Body of pancreas (tissue), 4 donors: ENCODE results near the gene RTKN2. TPM values are rescaled to one million over a fixed set of nuclear protein-coding genes. Genes with fewer than 3 reads are reported as not detected.

Source experiments
- ATAC-seq: fragments of 150-250 bp; one replicate; pipeline ENCODE4 v1.9.1; 2016
- DNase-seq, 4 donors: peaks; one replicate each; pipeline ENCODE4 v3.0.0-alpha.2; 2019
- H3K27ac ChIP-seq, 4 donors: fragments of 200-600 bp; sonication (generic); 1 replicate in 3 of 4; 2 replicates in 1 of 4; pipeline versions ENCODE4 v1.5.1 to v1.6.1; 2016 to 2019; ENCODE audit warnings: mild to moderate bottlenecking in 1 of 4, mixed read lengths in 1 of 4, moderate library complexity in 1 of 4
- H3K27me3 ChIP-seq, 2 donors: fragments of 200-600 bp; sonication (generic); one replicate each; pipeline ENCODE4 v1.6.0; 2016; ENCODE audit warnings: mild to moderate bottlenecking in 1 of 2
- H3K36me3 ChIP-seq, 2 donors: fragments of 200-600 bp; sonication (generic); replicated peaks in 1 of 2; 2 replicates each; pipeline ENCODE4 v1.5.1; 2016; ENCODE audit warnings: low read depth in 2 of 2; ENCODE audit not compliant: insufficient read depth in 1 of 2
- H3K4me1 ChIP-seq: fragments of 200-600 bp; sonication (generic); one replicate; pipeline ENCODE4 v1.6.0; 2016
- H3K4me3 ChIP-seq, 2 donors: fragments of 200-600 bp; sonication (generic); 1 replicate in 1 of 2; 2 replicates in 1 of 2; pipeline ENCODE4 v1.5.1; 2016 to 2019
- H3K9me3 ChIP-seq, 3 donors: fragments of 200-600 bp; sonication (generic); 1 replicate in 2 of 3; 2 replicates in 1 of 3; pipeline ENCODE4 v1.5.1; 2016
- CTCF ChIP-seq, 7 experiments: fragments of 450-650 bp in 4 of 7; fragments of 200-600 bp in 3 of 7; sonication (generic) in 3 of 7; IDR thresholded peaks; one replicate each; pipeline ENCODE4 v1.5.1; 2016 to 2019; ENCODE audit warnings: antibody characterized with exemption in 7 of 7
- POLR2A ChIP-seq, 3 donors: fragments of 450-650 bp; IDR thresholded peaks; one replicate each; pipeline ENCODE4 v1.6.1; 2016; ENCODE audit warnings: antibody characterized with exemption in 3 of 3, mild to moderate bottlenecking in 2 of 3
- WGBS, 2 donors: methylation state at CpG; one replicate each; pipeline ENCODE4 v1.1.5; 2017; 5-methylcytosine and 5-hydroxymethylcytosine counted together
- intact Hi-C: fragments of 100-400 bp; cut with DNase I; formaldehyde crosslinking; loops from one replicate; pipeline ENCODE4 v1.15.1; 2023
- total RNA-seq, 2 donors: library from RNA; depleted of rRNA; stranded (reverse); fragments of >200 nt; gene quantifications; one replicate each; pipeline ENCODE4 v1.1.0, GENCODE V29; 2016

The RTKN2 gene
- total RNA-seq, 2 donors from 2014 or later, result 0.33 TPM; not detected in 1

GRCh38 chr10:62170732-62171131, 97.9 kb downstream of the RTKN2 start:
- Histone ChIP-seq H3K27me3 (no peaks in the 10 kb centered on the region), H3K4me1 (peaks cover 8% of the 10 kb centered on the region), H3K27ac (no peak overlapping the region), H3K4me3 (no peak overlapping the region), H3K36me3 (no peaks in the 10 kb centered on the region), H3K9me3 (no peaks in the 10 kb centered on the region)
- no peak for ATAC-seq
- DNase-seq, result no peak
- WGBS, 2 donors, result 76 to 94% methylated on average over 1 of the region's 1 CpG
- no peak for TF ChIP-seq CTCF (IDR thresholded peaks at IDR 0.05)
- TF ChIP-seq POLR2A (IDR thresholded peaks at IDR 0.05), result no peak
- intact Hi-C loops, result no loop called here

DNA sequence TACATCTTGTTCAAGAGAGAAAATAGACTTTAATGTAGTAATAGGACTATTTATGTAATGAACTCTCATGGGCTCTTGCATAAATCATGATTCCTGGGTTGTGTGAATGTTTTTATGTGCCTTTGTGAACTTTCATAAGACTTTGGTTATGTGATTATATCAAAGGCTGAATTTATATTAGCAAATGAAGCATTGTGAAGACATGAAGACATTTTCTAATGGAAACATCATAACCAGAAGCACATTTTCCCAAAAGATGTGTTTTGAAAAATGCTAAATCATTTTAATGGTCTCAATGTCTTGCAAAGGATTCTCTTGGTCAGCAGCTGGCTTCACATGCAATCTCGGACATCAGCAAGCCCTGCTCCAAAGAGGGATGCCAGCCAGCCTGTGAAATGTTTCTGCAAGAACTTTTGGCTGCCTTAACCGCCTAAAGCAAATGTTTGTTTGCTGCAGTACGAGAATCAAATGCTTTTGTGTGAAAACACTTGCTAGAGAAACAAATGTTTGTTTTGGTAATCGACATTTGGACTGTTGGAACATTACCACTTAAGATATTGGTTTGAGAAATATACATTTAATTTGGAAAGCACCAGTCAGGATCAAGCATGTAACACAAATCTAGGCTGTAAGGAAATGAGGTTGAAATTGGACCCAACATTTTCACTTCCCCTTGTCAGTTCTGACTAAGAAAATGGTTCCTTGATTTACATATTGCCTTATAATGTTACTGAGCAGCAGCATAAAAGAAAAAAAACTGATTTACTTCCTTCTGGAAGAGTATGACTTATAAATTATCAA, 102.1 kb downstream of the RTKN2 start:
- DNase-seq, result peak in 3 of 4 donors; percentile 4 to 14 (median 11)
- 12 to 15% methylated on average over 4 of the region's 4 CpGs for WGBS, 2 donors

DNA sequence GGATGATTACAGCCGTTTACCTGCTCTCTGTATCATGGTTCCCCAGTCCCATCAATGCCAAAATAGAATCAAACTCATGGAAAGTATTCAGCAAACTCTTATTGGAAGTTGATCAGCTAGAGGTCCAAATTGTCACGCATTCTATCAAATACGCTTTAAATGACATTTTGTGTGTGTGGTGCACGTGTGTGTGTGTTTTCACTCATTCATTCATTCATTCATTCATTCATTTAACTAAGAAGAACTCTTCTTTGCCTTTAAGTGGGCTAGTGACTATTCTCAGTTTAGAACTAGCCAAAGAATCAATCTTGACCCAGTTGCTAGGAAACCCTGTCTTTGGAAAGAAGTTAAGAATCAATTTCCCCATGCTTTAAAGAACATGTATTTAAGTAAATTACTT, 102.8 kb downstream of the RTKN2 start:
- intact Hi-C loops, result no loop called here
- Histone ChIP-seq H3K27me3 (no peaks in the 10 kb centered on the region), H3K4me1 (peaks cover 8% of the 10 kb centered on the region), H3K27ac (no peak overlapping the region), H3K36me3 (no peaks in the 10 kb centered on the region), H3K9me3 (no peaks in the 10 kb centered on the region), H3K4me3 (no peak overlapping the region)
- no peak for TF ChIP-seq CTCF (IDR thresholded peaks at IDR 0.05)
- TF ChIP-seq POLR2A (IDR thresholded peaks at IDR 0.05), result no peak
- ATAC-seq, result no peak
- no peak for DNase-seq
- WGBS, 2 donors, result 80 to 90% methylated on average over 4 of the region's 4 CpGs

More for the DNA sequence above, 102.1 kb downstream of the RTKN2 start:
- ATAC-seq, result no peak
- H3K4me3 ChIP-seq, result no peak overlapping the region
- intact Hi-C loops, result no loop called here
- H3K27ac ChIP-seq, result no peak overlapping the region
- peaks cover 8% of the 10 kb centered on the region for H3K4me1 ChIP-seq
- TF ChIP-seq POLR2A (IDR thresholded peaks at IDR 0.05), result no peak
- no peak for TF ChIP-seq CTCF (IDR thresholded peaks at IDR 0.05)
- H3K36me3 ChIP-seq, result no peaks in the 10 kb centered on the region
- no peaks in the 10 kb centered on the region for H3K27me3 ChIP-seq
- no peaks in the 10 kb centered on the region for H3K9me3 ChIP-seq

- intact Hi-C loops, result no loop called here
- ATAC-seq, result no peak
Observed at GRCh38 chr10:62163024-62163423, 105.6 kb downstream of the RTKN2 start.

More at GRCh38 chr10:62163024-62163423, 105.6 kb downstream of the RTKN2 start:
- H3K4me3 ChIP-seq, result no peak overlapping the region
- TF ChIP-seq CTCF (IDR thresholded peaks at IDR 0.05) (no peak), POLR2A (IDR thresholded peaks at IDR 0.05) (no peak)
- H3K36me3 ChIP-seq, result no peaks in the 10 kb centered on the region
- H3K9me3 ChIP-seq, result no peaks in the 10 kb centered on the region
- DNase-seq, result no peak
- H3K27me3 ChIP-seq, result no peaks in the 10 kb centered on the region
- WGBS, 2 donors, result 67 to 93% methylated on average over 2 of the region's 2 CpGs
- no peak overlapping the region for H3K27ac ChIP-seq
- peaks cover 8% of the 10 kb centered on the region for H3K4me1 ChIP-seq
